Stimulated activated CD4-positive, alpha-beta T cell treated with anti-CD3 and anti-CD28 coated beads, Interleukin-4, amount 100 ng/mL, for 48 hours (primary cell): Measurements from ENCODE around the gene SLCO4A1.
"Not testable (repeated sequence)": the region's sequence is repeated elsewhere in the genome, so short reads cannot be mapped to it uniquely, and the experiment has no call there.

Source experiments
- DNase-seq, 2 donors: peaks; one replicate each; pipeline ENCODE4 v3.0.0-alpha.2; 2020; ENCODE audit warnings: low read depth in 2 of 2

Gene SLCO4A1

GRCh38 chr20:62622877-62623487 is 19.3 kb upstream of the SLCO4A1 start:
- no peak for DNase-seq

GRCh38 chr20:62623488-62624324 is 18.6 kb upstream of the SLCO4A1 start:
- DNase-seq = peak; percentile 88 to 89

GRCh38 chr20:62624325-62624690 is 18.0 kb upstream of the SLCO4A1 start:
- DNase-seq = no peak

- no peak for DNase-seq
Observed at GRCh38 chr20:62624719-62625453, 17.4 kb upstream of the SLCO4A1 start.

- no peak for DNase-seq
Observed at GRCh38 chr20:62625516-62625915, 16.8 kb upstream of the SLCO4A1 start.

GRCh38 chr20:62625921-62626547 is 16.3 kb upstream of the SLCO4A1 start:
- DNase-seq = no peak

GRCh38 chr20:62627425-62627824 is 14.9 kb upstream of the SLCO4A1 start:
- not testable (repeated sequence) for DNase-seq

- DNase-seq = no peak
Observed at GRCh38 chr20:62627901-62628612, 14.2 kb upstream of the SLCO4A1 start.

- DNase-seq = no peak
Observed at GRCh38 chr20:62628691-62629090, 13.6 kb upstream of the SLCO4A1 start.

GRCh38 chr20:62629864-62630470 is 12.3 kb upstream of the SLCO4A1 start:
- DNase-seq = no peak

GRCh38 chr20:62631336-62632308 is 10.7 kb upstream of the SLCO4A1 start:
- DNase-seq = no peak

GRCh38 chr20:62632575-62633090 is 9.7 kb upstream of the SLCO4A1 start:
- DNase-seq = no peak

GRCh38 chr20:62633598-62634329 is 8.5 kb upstream of the SLCO4A1 start:
- no peak for DNase-seq

- no peak for DNase-seq
Observed at GRCh38 chr20:62634330-62634967, 7.9 kb upstream of the SLCO4A1 start.

- DNase-seq = no peak
Observed at GRCh38 chr20:62635232-62635631, 7.1 kb upstream of the SLCO4A1 start.

- no peak for DNase-seq
Observed at GRCh38 chr20:62635852-62636251, 6.5 kb upstream of the SLCO4A1 start.

GRCh38 chr20:62636446-62636845 is 5.9 kb upstream of the SLCO4A1 start:
- no peak for DNase-seq

- DNase-seq = no peak
Observed at GRCh38 chr20:62637110-62637509, 5.2 kb upstream of the SLCO4A1 start.
